ENCODE data around the gene CCDC127.
"Not testable (repeated sequence)": the region's sequence is repeated elsewhere in the genome, so short reads cannot be mapped to it uniquely, and the experiment has no call there.

The CCDC127 gene

DNA sequence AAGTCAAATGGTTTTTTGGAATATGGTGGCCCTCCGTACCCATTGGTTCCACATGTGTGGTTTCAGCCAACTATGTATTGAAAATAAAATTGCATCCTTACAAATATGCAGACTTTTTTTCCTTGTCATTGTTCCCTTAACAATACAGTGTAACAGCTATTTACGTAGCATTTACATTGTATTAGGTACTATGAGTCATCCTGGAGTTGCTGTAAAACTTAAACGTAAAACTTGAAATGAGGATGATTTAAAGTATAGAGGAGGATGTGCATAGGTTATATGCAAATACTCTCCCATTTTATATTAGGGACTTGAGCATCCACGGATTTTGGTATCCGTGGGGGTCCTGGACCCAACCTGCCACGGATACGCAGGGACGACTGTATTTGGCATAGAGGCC is 16.5 kb upstream of the CCDC127 start:
- TF ChIP-seq ZNF274 (IDR thresholded peaks at IDR 0.05; ENCODE audit: low read depth, low read length) (no peak), SUZ12 (IDR thresholded peaks at IDR 0.05; ENCODE audit: extremely low read depth, insufficient read depth, insufficient read length) (no peak), YY1 (IDR thresholded peaks at IDR 0.05; ENCODE audit: insufficient read depth, insufficient read length) (no peak)
- DNase-seq (ENCODE audit: low read depth, low spot score) = no peak
- Histone ChIP-seq H3K27me3 (ENCODE audit: insufficient read depth, insufficient read length) (no peaks in the 10 kb centered on the region), H3K9me3 (ENCODE audit: insufficient read depth, low read length) (no peaks in the 10 kb centered on the region), H3K4me1 (ENCODE audit: insufficient read depth, insufficient read length) (no peaks in the 10 kb centered on the region), H3K4me3 (ENCODE audit: insufficient read length, low read depth) (no peak overlapping the region), H3K9ac (ENCODE audit: insufficient read length, low read depth) (no peak overlapping the region), H3K36me3 (ENCODE audit: insufficient read depth, insufficient read length, low read length) (peaks cover 62% of the 10 kb centered on the region)

DNA sequence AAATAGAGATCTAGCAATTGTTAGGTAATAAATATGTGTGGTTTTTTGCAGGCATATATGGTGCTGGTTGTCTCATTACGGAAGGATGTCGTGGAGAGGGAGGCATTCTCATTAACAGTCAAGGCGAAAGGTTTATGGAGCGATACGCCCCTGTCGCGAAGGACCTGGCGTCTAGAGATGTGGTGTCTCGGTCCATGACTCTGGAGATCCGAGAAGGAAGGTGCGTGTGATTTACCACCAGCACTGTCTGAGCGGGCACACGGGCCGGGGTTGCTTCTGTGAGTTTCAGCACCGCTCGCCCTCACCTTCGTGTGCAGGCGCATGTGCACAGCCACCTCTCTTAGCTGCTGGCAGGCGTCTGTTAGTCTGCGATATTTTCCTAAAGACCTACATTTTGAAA is 15.5 kb upstream of the CCDC127 start:
- not testable (repeated sequence) for H3K4me1 ChIP-seq (ENCODE audit: insufficient read depth, insufficient read length); H3K4me3 ChIP-seq (ENCODE audit: insufficient read length, low read depth); H3K9ac ChIP-seq (ENCODE audit: insufficient read length, low read depth); H3K9me3 ChIP-seq (ENCODE audit: insufficient read depth, low read length); DNase-seq (ENCODE audit: low read depth, low spot score); H3K27me3 ChIP-seq (ENCODE audit: insufficient read depth, insufficient read length)
- peaks cover 65% of the 10 kb centered on the region for H3K36me3 ChIP-seq (ENCODE audit: insufficient read depth, insufficient read length, low read length)

DNA sequence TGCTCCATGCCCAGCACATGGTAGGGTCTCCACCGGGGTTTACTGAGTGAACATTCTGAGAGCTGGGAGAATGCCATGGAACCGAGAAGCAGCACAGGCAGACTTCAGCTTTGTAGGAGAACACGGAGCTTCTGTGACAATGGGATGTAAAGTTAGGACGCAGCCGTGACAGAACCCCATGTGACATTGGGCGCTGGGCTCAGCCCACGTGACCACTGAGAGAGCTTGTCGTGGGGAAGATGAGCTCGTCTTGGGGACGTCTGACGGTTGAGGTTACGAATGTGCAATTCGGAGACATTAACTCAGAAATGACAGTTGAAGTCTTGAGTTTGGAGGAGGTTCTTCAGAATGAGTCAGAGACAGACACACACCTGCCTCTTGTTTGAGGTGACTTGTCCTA is 13.7 kb upstream of the CCDC127 start:
- DNase-seq (ENCODE audit: low read depth, low spot score) = no peak
- Histone ChIP-seq H3K27me3 (ENCODE audit: insufficient read depth, insufficient read length) (no peaks in the 10 kb centered on the region), H3K9me3 (ENCODE audit: insufficient read depth, low read length) (no peaks in the 10 kb centered on the region), H3K4me1 (ENCODE audit: insufficient read depth, insufficient read length) (no peaks in the 10 kb centered on the region), H3K9ac (ENCODE audit: insufficient read length, low read depth) (no peak overlapping the region), H3K36me3 (ENCODE audit: insufficient read depth, insufficient read length, low read length) (peaks cover 74% of the 10 kb centered on the region), H3K4me3 (ENCODE audit: insufficient read length, low read depth) (no peak overlapping the region)
- no peak for TF ChIP-seq YY1 (IDR thresholded peaks at IDR 0.05; ENCODE audit: insufficient read depth, insufficient read length)
- TF ChIP-seq ZNF274 (IDR thresholded peaks at IDR 0.05; ENCODE audit: low read depth, low read length) = no peak
- no peak for TF ChIP-seq SUZ12 (IDR thresholded peaks at IDR 0.05; ENCODE audit: extremely low read depth, insufficient read depth, insufficient read length)

DNA sequence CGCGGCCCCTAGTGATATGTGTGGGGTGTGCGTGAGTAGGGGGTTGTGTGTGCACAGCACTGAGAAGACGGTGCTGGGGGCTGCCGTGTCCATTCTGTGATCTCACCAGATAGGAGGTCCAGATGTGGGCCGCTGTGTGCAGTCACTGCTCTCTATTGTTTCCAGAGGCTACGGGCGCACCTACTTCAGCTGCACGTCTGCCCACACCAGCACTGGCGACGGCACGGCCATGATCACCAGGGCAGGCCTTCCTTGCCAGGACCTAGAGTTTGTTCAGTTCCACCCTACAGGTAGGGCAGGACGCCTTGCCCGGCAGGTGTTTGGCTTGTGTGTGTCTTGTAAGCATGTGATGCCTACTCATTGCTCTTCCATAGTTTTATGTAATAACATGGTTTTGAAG is 12.8 kb upstream of the CCDC127 start:
- Histone ChIP-seq H3K9ac (ENCODE audit: insufficient read length, low read depth) (no peak overlapping the region), H3K9me3 (ENCODE audit: insufficient read depth, low read length) (no peaks in the 10 kb centered on the region), H3K27me3 (ENCODE audit: insufficient read depth, insufficient read length) (no peaks in the 10 kb centered on the region), H3K4me1 (ENCODE audit: insufficient read depth, insufficient read length) (no peaks in the 10 kb centered on the region), H3K36me3 (ENCODE audit: insufficient read depth, insufficient read length, low read length) (peaks cover 76% of the 10 kb centered on the region), H3K4me3 (ENCODE audit: insufficient read length, low read depth) (no peak overlapping the region)
- TF ChIP-seq SUZ12 (IDR thresholded peaks at IDR 0.05; ENCODE audit: extremely low read depth, insufficient read depth, insufficient read length) (no peak), ZNF274 (IDR thresholded peaks at IDR 0.05; ENCODE audit: low read depth, low read length) (no peak), YY1 (IDR thresholded peaks at IDR 0.05; ENCODE audit: insufficient read depth, insufficient read length) (no peak)
- no peak for DNase-seq (ENCODE audit: low read depth, low spot score)

GRCh38 chr5:228886-229285 is 10.9 kb upstream of the CCDC127 start:
- TF ChIP-seq SUZ12 (IDR thresholded peaks at IDR 0.05; ENCODE audit: extremely low read depth, insufficient read depth, insufficient read length) (no peak), YY1 (IDR thresholded peaks at IDR 0.05; ENCODE audit: insufficient read depth, insufficient read length) (no peak), ZNF274 (IDR thresholded peaks at IDR 0.05; ENCODE audit: low read depth, low read length) (no peak)
- Histone ChIP-seq H3K9me3 (ENCODE audit: insufficient read depth, low read length) (no peaks in the 10 kb centered on the region), H3K4me1 (ENCODE audit: insufficient read depth, insufficient read length) (no peaks in the 10 kb centered on the region), H3K9ac (ENCODE audit: insufficient read length, low read depth) (no peak overlapping the region), H3K27me3 (ENCODE audit: insufficient read depth, insufficient read length) (no peaks in the 10 kb centered on the region), H3K4me3 (ENCODE audit: insufficient read length, low read depth) (no peak overlapping the region), H3K36me3 (ENCODE audit: insufficient read depth, insufficient read length, low read length) (peaks cover 82% of the 10 kb centered on the region)
- no peak for DNase-seq (ENCODE audit: low read depth, low spot score)

- peaks cover 76% of the 10 kb centered on the region for H3K36me3 ChIP-seq (ENCODE audit: insufficient read depth, insufficient read length, low read length)
These were observed 9.4 kb upstream of the CCDC127 start for GRCh38 chr5:227375-227774.

DNA sequence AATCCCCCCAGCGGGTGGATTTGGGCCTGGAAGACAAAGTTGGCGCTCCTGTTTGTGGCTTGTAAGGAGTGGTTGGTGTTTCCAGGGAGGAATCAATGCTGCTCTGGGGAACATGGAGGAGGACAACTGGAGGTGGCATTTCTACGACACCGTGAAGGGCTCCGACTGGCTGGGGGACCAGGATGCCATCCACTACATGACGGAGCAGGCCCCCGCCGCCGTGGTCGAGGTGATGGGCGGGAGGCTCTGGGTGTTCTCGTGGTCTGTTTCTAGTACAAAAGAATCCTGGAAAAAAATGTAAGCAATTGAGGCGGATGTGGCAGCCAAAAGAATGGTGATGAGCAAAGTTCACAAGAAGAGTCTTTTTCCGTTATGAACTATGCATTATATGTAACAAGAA is 7.4 kb upstream of the CCDC127 start:
- no peaks in the 10 kb centered on the region for H3K4me1 ChIP-seq (ENCODE audit: insufficient read depth, insufficient read length)
- TF ChIP-seq ZNF274 (IDR thresholded peaks at IDR 0.05; ENCODE audit: low read depth, low read length) = no peak
- no peak for TF ChIP-seq SUZ12 (IDR thresholded peaks at IDR 0.05; ENCODE audit: extremely low read depth, insufficient read depth, insufficient read length)
- no peak for TF ChIP-seq YY1 (IDR thresholded peaks at IDR 0.05; ENCODE audit: insufficient read depth, insufficient read length)
- H3K9ac ChIP-seq (ENCODE audit: insufficient read length, low read depth) = no peak overlapping the region
- H3K27me3 ChIP-seq (ENCODE audit: insufficient read depth, insufficient read length) = no peaks in the 10 kb centered on the region
- DNase-seq (ENCODE audit: low read depth, low spot score) = no peak
- no peak overlapping the region for H3K4me3 ChIP-seq (ENCODE audit: insufficient read length, low read depth)
- no peaks in the 10 kb centered on the region for H3K9me3 ChIP-seq (ENCODE audit: insufficient read depth, low read length)
- H3K36me3 ChIP-seq (ENCODE audit: insufficient read depth, insufficient read length, low read length) = peaks cover 59% of the 10 kb centered on the region

More at GRCh38 chr5:227375-227774, 9.4 kb upstream of the CCDC127 start:
- not testable (repeated sequence) for H3K9me3 ChIP-seq (ENCODE audit: insufficient read depth, low read length); H3K4me1 ChIP-seq (ENCODE audit: insufficient read depth, insufficient read length); H3K9ac ChIP-seq (ENCODE audit: insufficient read length, low read depth); DNase-seq (ENCODE audit: low read depth, low spot score); H3K4me3 ChIP-seq (ENCODE audit: insufficient read length, low read depth); H3K27me3 ChIP-seq (ENCODE audit: insufficient read depth, insufficient read length)

DNA sequence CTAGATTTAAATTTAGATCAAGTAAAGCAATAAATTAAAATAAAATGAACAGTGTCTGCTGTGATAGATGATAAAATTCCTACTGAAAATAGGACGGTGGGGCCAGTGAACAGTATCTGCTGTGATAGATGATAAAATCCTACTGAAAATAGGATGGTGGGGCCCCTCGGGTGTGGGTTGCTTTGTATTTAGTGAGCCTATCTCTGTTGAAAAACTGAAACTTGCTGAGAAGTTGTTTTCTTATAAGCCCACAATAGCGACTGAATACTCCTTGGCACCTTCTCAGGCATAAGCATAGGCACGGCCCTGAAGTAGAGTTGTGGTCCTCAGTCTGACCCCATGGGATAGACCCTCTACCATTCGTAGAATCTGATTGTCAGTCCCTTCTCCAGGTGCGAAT is 5.8 kb upstream of the CCDC127 start:
- Histone ChIP-seq H3K9me3 (ENCODE audit: insufficient read depth, low read length) (no peaks in the 10 kb centered on the region), H3K4me1 (ENCODE audit: insufficient read depth, insufficient read length) (no peaks in the 10 kb centered on the region), H3K4me3 (ENCODE audit: insufficient read length, low read depth) (no peak overlapping the region), H3K36me3 (ENCODE audit: insufficient read depth, insufficient read length, low read length) (peaks cover 47% of the 10 kb centered on the region), H3K27me3 (ENCODE audit: insufficient read depth, insufficient read length) (no peaks in the 10 kb centered on the region), H3K9ac (ENCODE audit: insufficient read length, low read depth) (no peak overlapping the region)
- no peak for TF ChIP-seq SUZ12 (IDR thresholded peaks at IDR 0.05; ENCODE audit: extremely low read depth, insufficient read depth, insufficient read length)
- no peak for TF ChIP-seq YY1 (IDR thresholded peaks at IDR 0.05; ENCODE audit: insufficient read depth, insufficient read length)
- TF ChIP-seq ZNF274 (IDR thresholded peaks at IDR 0.05; ENCODE audit: low read depth, low read length) = no peak
- no peak for DNase-seq (ENCODE audit: low read depth, low spot score)

- H3K27me3 ChIP-seq (ENCODE audit: insufficient read depth, insufficient read length); H3K9me3 ChIP-seq (ENCODE audit: insufficient read depth, low read length); H3K4me3 ChIP-seq (ENCODE audit: insufficient read length, low read depth); DNase-seq (ENCODE audit: low read depth, low spot score); H3K4me1 ChIP-seq (ENCODE audit: insufficient read depth, insufficient read length); H3K9ac ChIP-seq (ENCODE audit: insufficient read length, low read depth): not testable (repeated sequence)
- H3K36me3 ChIP-seq (ENCODE audit: insufficient read depth, insufficient read length, low read length) = peaks cover 40% of the 10 kb centered on the region
These were observed 5.2 kb upstream of the CCDC127 start for GRCh38 chr5:222951-223715.
